ENCODE results near the gene TAS2R41.
A peak's percentile ranks its signal among the peaks of the same experiment; 100 is the strongest.

TAS2R41 gene

DNA sequence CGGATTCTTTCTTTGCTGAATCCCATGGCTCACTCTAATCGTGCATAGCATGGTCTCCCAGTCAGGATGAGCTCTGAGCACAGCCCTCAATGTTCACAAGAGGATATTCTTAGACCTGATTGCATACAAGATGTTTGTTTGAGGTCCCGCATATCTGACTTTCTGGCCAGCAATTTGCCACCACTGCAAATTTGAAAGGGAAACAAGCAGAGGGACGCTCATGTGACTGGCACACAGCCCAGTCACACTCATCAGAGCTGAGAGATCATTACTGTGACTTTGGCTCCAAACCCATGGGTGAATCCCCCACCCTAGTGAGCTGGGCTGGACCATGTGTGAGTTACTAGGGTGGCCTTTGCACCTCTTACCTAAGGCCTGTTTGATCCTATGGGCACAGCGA is 9.9 kb downstream of the TAS2R41 start:
- in situ Hi-C loops (cut with MboI; ENCODE audit: low sequenced_read_pairs, unreplicated experiment), result no loop called here
- no peak for DNase-seq (ENCODE audit: low spot score)
- TF ChIP-seq CTCF (IDR thresholded peaks at IDR 0.05; ENCODE audit: borderline replicate concordance, control extremely low read depth, extremely low read depth, insufficient read depth, missing control alignments), result no peak

DNA sequence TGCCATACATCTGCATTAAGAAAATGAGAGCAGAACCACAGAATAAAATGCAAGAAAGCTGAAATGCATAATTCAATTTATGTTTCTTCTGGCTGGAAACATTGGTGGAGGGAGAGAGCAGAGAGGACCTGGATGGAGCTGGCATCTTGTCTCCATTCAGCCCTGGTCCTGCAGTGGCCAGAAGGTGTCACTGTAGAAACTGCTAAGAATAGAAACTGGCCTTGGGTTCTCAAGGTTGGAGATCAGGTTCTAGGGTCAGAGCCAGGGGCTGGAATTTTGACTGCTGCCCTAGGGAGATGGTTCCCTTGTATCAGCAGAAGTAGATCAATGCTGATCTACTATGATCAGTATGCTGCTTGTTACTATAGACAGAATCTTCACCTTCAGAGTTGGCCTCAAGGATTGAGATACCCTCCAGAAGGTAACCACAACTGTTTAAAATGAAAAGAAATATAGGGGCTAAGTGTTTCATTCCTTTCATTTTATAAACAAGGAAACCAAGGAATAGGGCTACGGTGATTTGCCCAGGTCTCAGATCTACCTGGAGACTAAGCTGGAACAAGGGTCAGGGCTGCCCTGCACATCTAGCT is 13.1 kb downstream of the TAS2R41 start:
- no peak for DNase-seq (ENCODE audit: low spot score)
- in situ Hi-C loops (cut with MboI; ENCODE audit: low sequenced_read_pairs, unreplicated experiment), result no loop called here
- TF ChIP-seq CTCF (IDR thresholded peaks at IDR 0.05; ENCODE audit: borderline replicate concordance, control extremely low read depth, extremely low read depth, insufficient read depth, missing control alignments), result peak; percentile 54

GRCh38 chr7:143492043-143492471 is 14.4 kb downstream of the TAS2R41 start:
- no peak for TF ChIP-seq CTCF (IDR thresholded peaks at IDR 0.05; ENCODE audit: borderline replicate concordance, control extremely low read depth, extremely low read depth, insufficient read depth, missing control alignments)
- in situ Hi-C loops (cut with MboI; ENCODE audit: low sequenced_read_pairs, unreplicated experiment), result no loop called here
- no peak for DNase-seq (ENCODE audit: low spot score)

GRCh38 chr7:143492799-143493739 is 15.4 kb downstream of the TAS2R41 start:
- DNase-seq (ENCODE audit: low spot score), result no peak

DNA sequence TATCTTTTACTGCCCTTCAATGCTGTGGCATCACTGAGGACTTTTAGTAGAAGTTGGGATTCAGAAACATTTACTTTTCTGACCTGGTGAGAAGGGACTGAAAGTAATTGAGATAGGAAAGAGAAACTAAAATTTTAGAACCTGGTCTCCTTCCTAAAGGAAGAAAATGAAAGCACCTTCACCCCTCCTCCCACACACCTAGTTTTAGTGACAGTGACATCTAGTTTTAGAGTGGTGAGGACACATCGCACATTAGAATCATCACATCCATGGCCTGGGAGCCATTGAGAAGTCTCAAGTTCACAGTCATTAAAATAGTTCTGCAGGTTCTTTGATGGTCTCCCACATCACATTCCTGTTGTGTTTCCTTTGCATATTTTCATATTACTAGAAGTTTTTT is 16.1 kb downstream of the TAS2R41 start:
- in situ Hi-C loops (cut with MboI; ENCODE audit: low sequenced_read_pairs, unreplicated experiment), result no loop called here
- DNase-seq (ENCODE audit: low spot score), result no peak
- no peak for TF ChIP-seq CTCF (IDR thresholded peaks at IDR 0.05; ENCODE audit: borderline replicate concordance, control extremely low read depth, extremely low read depth, insufficient read depth, missing control alignments)

More at GRCh38 chr7:143492799-143493739, 15.4 kb downstream of the TAS2R41 start:
- TF ChIP-seq CTCF (IDR thresholded peaks at IDR 0.05; ENCODE audit: borderline replicate concordance, control extremely low read depth, extremely low read depth, insufficient read depth, missing control alignments), result no peak
- in situ Hi-C loops (cut with MboI; ENCODE audit: low sequenced_read_pairs, unreplicated experiment), result no loop called here

- in situ Hi-C loops (cut with MboI; ENCODE audit: low sequenced_read_pairs, unreplicated experiment), result no loop called here
- no peak for TF ChIP-seq CTCF (IDR thresholded peaks at IDR 0.05; ENCODE audit: borderline replicate concordance, control extremely low read depth, extremely low read depth, insufficient read depth, missing control alignments)
- DNase-seq (ENCODE audit: low spot score), result no peak
Measured at GRCh38 chr7:143494622-143495021, 16.9 kb downstream of the TAS2R41 start.

Measured in GM13976 (cell line).